ENCODE results near the gene NPHP4.
"Not testable (repeated sequence)": the region's sequence is repeated elsewhere in the genome, so short reads cannot be mapped to it uniquely, and the experiment has no call there.

Gene NPHP4

DNA sequence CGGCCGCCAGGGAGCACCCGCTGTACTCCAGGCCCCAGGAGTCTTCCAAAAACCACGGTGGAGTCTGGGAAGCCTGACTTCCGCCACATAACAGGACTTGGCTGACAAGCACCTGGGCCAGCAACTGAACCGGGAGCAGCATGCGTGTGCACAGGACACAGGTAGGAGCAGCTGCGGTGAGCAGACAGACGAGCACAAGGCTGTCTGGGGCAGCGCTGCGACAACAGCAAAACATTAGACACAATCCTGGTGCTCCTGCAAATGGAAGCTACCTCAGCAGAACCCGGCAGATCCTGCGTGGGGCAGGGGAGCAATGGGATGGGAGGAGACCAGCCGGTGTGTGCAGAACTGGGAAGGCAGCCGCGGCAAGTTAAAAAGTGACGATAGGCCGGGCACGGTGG is 80.4 kb downstream of the NPHP4 start:
- DNase-seq (ENCODE audit: low read depth), result no peak

DNA sequence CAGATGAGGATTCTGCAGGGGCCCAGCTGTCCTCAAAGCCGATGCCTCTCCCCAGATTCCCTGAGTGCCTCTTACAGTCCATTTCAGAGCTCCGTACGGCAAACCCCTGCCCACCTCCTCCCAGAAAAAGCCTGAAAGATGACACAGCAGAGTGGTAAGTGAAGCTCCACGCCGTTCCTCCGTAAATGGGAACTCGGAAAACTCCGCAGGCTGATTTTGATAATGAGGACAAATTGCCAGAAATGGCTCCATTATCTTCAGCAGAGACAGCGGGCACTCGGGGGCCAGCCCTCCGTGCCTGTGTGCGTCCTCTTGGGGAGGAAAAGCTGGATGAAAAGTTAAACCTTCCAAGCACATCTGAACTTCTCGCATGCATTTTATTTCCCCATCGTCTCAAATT is 81.1 kb downstream of the NPHP4 start:
- no peak for DNase-seq (ENCODE audit: low read depth)

DNA sequence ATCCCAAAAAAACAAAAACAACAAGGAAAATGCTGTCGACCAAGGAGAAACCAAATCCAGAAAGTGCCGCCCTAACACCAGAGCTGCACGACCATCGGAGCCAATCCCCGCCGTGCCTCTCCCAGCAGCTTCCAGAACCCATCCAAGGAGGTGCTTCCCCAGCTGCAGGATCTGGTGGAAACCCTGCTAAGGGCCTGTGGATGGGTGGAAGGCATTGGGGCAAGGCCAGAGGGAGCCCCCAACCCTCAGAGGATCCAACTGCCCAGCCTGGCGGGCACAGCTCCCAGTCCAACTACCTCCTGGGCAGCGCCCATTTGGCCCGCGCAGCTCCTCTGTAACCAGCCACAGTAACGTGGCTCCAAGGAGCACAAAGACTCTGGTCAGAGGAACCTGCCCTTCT is 81.6 kb downstream of the NPHP4 start:
- DNase-seq (ENCODE audit: low read depth), result no peak

DNA sequence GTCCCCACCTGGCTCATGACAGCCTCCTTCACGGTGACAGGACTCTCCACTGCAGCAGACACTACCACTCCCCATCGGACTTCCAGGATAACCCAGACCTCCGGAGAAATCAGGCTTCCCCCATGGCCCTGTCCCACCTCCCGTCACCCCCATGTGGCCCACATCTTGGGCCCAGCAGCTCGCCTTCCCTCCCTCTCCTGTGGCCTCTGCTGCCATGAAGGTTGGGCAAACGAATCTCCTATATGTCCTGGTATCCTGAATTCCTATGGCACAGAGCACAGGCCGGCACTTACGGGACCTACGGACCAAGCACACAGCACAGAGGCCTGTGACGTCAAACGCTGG is 82.0 kb downstream of the NPHP4 start:
- DNase-seq (ENCODE audit: low read depth), result no peak

DNA sequence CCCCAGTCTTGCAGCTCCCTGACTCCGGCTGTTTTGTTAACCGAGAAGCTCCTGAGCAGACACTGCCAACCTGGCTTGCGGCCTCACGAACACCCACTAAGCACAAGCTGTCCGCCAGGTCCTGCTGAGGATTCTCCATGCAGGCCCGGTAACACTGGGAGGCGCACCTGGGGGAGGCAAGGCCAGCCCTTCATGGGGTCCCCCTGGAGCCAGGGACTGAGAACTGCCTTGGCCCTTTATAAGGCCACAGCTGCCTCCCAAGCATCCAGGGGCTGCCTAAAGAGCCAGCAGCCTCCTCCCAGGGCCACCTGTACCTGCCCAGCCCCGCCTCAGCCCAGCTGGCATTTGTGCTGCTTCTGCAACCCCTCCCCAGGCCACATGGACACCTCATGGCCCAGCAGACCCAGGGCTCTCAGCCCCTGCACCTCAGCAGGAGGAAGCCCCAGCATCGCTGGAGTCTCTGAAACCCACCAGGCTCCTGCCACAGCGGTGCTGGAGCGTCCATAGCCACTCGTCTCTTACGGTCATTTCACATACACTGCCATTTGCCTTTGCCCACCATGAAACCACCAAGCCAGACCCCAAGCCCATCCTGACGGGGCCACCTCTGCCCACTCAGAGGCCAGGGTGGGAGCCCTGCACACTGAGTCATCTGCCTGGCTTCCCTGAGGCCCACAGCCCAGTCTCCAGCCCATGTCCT is 82.5 kb downstream of the NPHP4 start:
- no peak for DNase-seq (ENCODE audit: low read depth)

DNA sequence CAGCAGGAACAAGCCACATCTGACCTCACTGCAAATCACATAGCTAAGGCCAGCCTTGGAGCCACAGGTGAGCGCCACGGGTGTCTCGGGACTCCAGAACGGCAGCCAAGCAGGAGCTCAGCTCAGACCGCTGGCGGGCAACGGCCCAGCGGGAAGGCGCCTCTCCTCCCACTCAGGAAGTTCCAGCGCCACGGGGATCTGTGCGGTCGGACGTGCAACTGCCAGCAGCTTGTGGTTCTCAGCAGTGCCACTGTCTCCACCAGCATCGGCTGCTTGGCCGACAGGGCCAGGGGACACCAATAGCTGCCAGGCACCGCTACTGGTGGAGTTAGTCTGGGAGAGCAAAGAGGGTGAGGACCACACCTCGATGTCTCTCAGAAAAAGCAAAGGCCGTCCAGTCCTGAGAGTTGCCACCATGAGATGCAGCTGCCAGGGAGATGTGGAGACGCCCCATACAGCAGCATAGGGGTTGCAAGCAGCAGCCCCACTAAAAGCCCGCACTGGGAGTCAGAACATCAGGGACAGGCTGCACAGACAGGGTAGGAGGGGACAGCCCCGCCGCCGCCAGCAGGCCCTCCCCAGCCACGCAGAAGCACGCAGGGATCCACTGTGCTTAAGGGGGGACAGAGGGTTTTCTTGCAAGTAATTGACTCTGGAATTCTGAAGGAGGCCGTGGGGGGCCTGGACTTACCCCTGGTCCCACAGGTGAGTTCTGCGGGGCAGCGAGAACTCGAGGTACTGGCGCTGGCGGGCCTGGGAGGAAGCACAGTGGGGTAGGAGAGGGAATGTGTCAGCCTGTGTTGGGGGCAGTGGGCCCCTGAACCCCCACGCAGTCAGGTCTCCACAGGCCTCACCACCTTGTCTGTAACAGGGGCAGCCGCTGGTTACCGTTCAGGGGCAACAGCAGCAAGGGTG is 83.5 kb downstream of the NPHP4 start:
- DNase-seq (ENCODE audit: low read depth), result no peak

DNA sequence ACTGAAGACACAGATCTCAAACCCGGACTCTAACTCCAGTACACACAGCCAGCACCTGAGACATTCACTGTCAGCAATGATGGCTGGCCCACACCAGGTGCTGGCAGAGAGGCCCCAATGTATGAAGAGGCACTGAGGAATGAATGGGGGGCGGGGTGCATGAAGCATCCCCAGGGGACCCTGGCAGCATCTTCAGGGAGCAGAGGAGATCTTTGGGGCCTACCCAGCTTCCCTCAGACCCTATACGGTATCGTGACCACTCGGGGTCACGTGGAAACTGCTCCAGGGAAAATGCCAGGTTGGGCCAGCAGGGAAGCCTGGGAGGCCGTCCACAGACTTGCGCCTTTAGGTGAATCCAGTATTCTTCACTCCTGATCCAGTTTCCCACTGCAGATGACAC is 84.3 kb downstream of the NPHP4 start:
- no peak for DNase-seq (ENCODE audit: low read depth)

DNA sequence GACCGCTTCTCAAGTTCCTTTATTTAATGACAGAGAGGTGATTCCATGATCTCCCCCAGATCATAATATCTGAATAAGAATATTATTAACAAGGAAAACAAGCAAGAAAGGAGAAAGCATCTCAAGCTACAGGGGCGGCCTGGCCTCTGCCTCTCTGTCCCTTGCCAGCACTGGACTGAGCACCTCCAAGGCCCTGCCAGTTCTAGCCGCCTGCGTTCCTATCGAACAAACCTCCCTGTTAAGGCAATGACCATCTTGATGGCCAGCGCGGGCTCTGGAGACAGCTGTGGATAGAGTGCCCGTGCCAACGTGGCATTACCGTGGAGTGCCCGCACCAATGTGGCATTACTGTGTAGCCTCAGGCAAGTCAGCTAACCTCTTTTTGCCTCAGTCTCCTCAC is 84.8 kb downstream of the NPHP4 start:
- DNase-seq (ENCODE audit: low read depth), result no peak

DNA sequence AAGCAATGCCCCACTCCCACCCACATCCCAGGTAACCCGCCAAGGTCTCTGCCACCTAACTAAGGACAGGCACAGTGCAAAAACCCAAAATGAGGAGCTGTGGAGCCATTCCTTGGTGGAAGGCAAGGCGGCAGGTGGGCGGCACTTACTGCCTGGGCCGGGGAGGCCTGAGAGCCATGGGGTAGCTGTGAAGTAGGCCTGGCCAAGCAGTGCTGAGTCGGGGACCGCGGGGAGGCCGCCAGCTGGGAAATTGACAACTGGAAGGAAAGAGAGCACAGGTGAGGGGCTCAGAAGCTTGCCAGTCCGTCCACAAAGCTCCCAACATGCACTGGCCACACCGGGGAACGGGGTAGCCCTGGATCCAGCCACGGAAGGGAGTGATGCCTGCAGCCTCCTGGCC is 85.3 kb downstream of the NPHP4 start:
- DNase-seq (ENCODE audit: low read depth), result no peak

DNA sequence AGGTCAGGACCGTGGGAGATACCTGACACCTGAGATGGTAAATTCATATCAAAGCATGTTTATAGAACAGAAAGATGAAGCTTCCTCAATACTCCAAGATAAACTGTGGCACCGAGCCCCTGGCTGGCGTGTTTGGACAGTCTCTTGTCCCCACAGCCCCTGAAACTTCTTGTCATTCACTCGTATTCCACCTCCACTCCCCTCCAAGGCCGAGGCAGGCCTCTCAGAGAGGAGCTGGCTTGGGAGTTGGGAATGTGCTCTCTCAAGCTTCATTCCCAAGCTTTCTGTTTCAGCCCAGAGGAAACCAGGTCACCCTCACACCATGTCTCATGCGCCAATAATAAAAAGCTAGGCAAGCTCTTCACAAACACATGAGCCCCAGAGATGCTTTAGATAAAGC is 86.1 kb downstream of the NPHP4 start:
- no peak for DNase-seq (ENCODE audit: low read depth)

DNA sequence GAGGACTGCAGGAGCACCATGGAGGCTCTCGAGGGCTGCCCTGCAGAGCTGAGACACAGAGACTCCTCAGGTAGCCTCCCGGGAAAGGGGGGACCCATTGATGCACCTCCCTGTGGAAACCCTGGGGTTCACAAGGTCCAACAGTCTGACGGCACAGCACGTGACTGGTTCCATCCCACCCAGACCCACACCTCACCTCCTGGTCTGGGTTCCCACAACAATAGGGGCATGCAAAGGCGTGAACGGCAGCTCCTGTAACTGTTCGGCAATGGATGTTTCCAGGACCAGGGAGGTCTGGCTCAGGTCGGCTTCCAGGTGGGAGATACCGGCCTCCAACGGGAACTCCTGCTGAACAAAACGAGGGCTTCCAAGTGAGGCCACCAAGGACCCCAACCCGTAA is 86.8 kb downstream of the NPHP4 start:
- no peak for DNase-seq (ENCODE audit: low read depth)

DNA sequence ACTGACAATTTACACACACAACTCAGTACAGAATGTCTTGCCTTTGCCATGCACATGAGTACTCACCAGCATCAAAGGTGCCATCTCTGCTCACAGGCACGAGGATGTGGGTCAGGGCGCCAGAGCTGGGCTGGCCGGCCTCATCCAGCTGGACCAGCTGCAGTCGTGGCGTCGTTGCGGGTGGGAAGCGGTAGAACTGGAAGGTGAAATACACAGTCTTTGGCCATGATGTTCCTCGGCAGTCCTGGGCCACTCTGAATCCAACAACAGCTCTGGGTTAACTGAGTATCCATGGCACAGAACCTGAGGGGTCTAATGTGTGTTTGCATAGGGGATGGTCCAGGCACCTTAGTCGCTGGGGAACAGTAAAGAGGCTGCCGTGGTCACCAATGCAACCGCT is 87.7 kb downstream of the NPHP4 start:
- no peak for DNase-seq (ENCODE audit: low read depth)

DNA sequence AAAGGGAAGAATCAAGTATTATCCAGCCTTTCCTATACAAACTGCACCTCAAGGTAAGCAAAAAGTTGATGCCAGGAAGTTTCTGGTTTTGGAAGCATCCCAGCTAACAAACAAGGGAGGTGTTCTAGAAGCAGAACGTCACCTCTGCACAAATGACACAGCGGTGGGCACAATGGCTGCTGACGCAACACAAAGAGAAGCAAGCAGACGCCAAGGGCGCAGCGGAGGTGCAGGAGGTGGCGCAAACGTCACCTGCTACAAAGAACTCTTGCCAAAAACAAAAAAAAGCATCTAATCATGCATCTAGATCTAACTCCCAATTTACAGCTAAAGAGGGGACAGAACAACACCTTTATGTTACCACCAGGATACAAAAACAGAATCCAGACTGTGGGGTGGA is 88.5 kb downstream of the NPHP4 start:
- no peak for DNase-seq (ENCODE audit: low read depth)

DNA sequence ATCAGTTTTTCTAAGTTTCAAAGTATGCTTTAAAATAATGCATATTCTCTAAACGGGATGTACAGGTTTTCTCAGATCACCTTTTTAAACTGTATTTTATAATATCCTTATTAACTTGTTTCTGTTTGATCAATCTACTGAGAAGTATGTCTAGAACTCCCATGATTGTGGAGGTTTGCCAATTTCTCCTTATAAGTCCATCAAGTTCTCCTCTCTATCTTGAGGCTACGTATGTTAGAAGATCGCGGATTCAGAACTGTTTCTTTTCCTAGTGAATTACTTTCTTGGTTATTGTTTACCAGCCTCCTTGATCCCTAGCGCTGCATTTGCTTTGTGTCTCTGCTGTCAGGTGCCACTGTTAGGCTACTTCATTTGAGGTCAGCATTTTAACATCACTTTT is 89.2 kb downstream of the NPHP4 start:
- no peak for DNase-seq (ENCODE audit: low read depth)

DNA sequence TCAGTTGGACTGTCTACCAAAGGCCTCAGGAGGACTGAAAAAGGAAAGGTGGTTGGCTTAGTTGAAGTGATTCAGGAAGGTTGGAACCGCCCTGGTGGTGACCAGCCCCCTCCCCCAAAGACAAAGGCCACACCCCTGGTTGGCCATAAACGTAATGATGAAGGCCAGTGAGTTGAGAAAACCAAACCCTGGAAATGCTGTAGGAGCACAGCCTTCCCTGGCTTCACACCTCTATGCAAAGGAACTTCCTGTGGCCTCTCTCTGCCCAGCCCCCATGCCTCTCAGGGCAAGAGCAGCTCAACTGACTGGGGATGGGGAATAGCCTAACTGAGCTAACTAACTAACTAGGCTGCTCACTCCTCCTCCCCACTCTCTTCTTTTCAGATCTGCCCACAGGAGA is 90.4 kb downstream of the NPHP4 start:
- DNase-seq (ENCODE audit: low read depth), result no peak

DNA sequence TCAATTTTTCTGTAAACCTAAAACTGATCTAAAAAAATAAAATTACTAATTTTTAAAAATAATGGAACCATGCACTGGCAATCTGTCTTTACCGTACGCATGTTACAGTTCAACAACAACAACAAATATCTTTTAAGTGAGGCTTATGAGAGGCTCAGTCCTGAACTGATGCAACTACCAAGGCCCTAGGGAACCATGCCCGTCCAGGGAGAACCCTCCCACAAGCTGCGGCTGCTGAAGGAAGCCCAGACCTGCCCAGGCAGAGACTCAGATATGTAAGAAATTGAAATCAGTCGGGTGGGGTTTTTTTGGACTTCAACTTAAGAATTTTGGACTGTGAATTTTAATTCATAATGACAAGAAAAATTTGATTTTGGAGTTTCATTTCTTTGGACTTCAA is 91.1 kb downstream of the NPHP4 start:
- DNase-seq (ENCODE audit: low read depth), result no peak

DNA sequence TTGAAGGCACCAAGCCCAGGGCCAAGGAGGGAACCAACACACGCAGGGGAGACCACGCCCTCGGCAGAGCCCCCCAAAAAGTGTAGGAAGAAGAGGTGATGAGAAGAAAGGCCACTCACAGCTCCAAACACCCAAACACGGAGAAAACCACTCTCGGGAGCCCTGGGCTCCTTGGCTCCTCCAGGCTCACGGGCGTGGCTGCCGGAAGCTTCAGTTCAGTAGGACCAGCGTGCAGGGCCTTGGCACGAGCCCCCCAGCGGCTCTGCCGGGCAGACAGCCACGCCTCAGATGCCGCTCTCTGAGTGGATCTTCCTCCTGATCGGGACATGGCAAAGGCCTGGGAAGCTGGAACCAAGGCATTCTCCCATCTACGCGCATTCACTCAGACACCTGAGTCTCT is 94.0 kb downstream of the NPHP4 start:
- DNase-seq (ENCODE audit: low read depth), result no peak

DNA sequence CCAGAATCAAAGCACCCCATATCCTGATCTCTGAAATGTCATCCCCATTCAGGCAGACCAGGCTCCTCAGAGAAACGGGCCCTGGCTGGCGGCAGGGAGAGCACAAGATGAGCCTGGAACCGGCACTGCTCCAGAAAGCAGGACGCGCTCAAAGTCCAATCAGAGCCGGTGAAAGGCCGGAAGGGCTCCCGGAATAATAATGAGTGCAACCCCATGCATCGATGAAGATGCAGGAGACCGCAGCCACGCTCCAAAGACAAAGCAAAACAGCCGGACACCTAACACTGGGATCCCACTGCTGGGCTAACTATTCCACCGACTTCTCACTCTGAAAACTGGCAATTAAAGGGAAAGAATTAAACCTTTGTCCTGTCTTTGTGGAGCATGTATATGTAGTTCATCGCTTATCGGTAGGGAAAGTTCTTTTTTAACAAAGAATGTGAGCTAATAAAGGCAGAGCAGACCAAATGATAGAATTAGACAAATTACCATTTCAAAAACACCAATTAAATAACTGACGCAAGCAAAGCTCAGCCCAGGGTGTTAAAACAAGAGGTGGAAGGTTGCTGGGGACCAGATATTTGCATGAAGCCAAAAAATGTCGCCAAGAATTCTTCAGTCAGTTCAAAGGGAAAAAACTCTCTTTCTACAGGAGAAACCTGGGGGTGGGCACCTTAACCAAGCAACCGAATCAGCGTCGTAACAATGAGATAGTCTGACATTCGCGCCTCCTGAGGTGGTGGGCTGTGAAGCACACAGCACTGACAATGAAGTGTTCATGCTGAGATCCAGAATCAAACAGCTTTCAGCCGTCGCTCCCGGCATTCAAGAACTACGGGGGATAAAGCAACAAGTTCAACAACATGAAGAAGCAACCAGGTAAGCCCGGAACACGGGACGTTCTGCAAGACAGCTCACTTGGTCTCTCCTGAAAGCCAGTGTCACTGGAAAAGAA is 95.2 kb downstream of the NPHP4 start:
- DNase-seq (ENCODE audit: low read depth), result no peak

DNA sequence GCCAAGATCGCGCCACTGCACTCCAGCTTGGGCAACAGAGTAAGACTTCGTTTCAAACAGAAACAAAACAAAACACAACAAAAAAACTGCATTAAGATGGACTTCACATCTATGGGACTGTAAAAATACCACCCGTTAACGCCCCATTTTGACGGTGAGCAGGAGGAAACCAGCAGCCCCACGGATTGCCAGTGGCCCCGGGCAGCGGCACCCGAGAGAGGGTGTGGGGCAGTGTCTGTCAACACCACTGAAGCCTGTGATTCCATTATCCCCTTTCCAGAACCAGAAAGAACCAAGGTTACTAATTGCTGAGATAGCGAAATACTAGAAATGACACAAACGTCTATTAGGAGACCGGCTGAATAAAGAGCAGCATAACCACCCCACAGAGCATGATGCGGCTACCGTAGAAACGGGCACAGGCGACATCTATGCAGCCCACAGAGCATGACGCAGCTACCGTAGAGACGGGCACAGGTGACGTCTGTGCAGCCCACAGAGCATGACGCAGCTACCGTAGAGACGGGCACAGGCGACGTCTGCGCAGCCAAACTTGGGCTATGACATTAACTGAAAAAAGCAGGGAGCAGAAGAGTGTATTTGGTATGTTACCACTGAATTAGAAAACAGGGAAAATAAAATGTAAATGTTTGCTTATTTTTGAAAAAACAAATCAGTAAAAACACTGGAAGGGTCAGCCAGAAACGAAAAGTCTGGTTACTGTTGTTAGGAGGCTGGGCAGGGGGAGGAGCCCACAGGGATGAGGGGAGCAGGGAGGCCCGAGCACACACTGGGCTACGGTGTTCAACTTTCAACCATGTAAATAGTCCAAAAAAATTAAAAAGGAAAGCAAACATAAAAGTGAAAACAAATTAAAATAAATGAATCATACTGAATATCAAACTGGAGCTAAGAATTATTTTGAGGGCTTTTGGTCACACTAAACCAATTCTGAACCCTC is 96.5 kb downstream of the NPHP4 start:
- no peak for DNase-seq (ENCODE audit: low read depth)

DNA sequence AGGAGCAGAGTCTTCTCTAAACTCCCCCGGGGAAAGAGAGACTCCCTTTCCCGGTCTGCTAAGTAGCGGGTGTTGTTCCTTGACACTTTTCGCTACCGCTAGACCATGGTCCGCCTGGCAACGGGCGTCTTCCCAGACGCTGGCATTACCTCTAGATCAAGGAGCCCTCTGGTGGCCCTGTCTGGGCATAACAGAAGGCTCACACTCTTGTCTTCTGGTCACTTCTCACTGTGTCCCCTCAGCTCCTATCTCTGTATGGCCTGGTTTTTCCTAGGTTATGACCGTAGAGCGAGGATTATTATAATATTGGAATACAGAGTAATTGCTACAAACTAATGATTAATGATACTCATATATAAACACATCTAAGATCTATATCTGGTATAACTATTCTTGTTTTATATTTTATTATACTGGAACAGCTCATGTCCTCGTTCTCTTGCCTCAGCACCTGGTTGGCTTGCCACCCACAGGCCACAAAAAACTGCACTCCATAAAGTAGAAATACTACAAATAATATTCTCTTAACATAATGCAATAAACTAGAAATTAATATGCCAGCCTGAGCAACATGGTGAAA is 98.4 kb downstream of the NPHP4 start:
- not testable (repeated sequence) for DNase-seq (ENCODE audit: low read depth)

DNA sequence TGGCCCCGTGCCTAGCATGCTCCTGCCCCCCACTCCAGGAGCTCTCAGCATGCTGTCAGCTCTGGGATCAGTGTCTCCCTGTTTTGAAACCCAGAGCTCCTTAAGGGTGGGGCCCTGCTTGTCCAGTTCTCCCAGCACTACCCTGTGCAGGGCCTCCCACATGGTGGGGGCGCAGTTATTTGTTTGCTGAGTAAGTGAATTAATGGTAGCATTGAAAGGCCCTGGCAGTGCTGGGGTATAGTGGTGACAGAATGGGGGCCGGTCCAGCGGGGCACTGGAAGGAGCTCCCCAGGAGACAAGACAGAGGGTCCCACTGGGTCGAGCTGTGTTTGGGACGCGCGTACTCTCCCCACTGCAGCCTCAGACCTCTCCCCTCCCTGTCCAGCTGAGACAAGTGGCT is 99.9 kb downstream of the NPHP4 start:
- DNase-seq (ENCODE audit: low read depth), result no peak
